ENCODE data around the gene MTM1. TPM values are rescaled to one million over a fixed set of nuclear protein-coding genes. Genes with fewer than 3 reads are reported as not detected.

Gene MTM1
- total RNA-seq, 1 donor: 10.8 TPM

DNA sequence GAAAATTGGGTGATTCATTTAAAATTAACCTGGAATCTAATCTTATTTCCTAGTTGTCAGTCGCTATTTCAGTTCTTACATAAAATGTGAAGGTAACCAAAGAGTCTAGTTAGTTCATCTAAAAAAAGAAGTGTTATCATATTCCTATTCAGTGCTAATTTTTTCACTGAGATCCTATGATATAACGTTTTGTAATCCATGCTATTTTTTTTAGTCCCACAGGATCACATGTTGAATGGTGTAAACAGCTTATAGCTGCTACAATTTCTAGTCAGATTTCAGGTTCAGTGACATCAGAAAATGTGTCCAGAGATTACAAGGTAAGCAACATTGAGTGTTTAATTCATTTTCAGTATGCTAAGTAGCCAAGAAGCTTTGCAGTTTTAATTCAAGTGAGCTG lies 130.6 kb downstream of the MTM1 start:
- DNase-seq (ENCODE audit: low read depth): no peak
- H3K4me3 ChIP-seq (ENCODE audit: low read depth, low read length): no peak overlapping the region
- TF ChIP-seq, protein P1, sequence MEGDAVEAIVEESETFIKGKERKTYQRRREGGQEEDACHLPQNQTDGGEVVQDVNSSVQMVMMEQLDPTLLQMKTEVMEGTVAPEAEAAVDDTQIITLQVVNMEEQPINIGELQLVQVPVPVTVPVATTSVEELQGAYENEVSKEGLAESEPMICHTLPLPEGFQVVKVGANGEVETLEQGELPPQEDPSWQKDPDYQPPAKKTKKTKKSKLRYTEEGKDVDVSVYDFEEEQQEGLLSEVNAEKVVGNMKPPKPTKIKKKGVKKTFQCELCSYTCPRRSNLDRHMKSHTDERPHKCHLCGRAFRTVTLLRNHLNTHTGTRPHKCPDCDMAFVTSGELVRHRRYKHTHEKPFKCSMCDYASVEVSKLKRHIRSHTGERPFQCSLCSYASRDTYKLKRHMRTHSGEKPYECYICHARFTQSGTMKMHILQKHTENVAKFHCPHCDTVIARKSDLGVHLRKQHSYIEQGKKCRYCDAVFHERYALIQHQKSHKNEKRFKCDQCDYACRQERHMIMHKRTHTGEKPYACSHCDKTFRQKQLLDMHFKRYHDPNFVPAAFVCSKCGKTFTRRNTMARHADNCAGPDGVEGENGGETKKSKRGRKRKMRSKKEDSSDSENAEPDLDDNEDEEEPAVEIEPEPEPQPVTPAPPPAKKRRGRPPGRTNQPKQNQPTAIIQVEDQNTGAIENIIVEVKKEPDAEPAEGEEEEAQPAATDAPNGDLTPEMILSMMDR (IDR thresholded peaks at IDR 0.05; ENCODE audit: insufficient read depth, low read length): no peak

DNA sequence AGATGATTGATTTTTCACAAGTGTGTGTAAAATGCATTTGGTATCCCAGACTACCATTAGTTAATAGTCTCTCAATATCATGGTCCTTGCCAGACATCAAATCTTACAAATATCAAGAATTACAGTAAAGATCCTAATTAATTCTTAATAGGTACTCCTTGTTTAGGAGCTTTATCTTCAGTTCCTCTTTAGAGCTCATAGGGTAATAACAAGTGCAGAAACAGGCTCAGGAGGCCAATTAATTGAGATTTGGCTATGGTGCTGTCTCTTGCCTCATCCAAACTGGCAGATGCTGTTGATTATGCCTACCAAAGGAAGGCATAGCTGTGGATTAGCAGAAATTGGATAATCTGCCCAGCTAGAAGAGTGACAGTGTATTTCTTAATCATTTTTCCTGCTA lies 131.7 kb downstream of the MTM1 start:
- no peak for DNase-seq (ENCODE audit: low read depth)
- TF ChIP-seq, protein P1 (IDR thresholded peaks at IDR 0.05; ENCODE audit: insufficient read depth, low read length): no peak
- H3K4me3 ChIP-seq (ENCODE audit: low read depth, low read length): no peak overlapping the region

DNA sequence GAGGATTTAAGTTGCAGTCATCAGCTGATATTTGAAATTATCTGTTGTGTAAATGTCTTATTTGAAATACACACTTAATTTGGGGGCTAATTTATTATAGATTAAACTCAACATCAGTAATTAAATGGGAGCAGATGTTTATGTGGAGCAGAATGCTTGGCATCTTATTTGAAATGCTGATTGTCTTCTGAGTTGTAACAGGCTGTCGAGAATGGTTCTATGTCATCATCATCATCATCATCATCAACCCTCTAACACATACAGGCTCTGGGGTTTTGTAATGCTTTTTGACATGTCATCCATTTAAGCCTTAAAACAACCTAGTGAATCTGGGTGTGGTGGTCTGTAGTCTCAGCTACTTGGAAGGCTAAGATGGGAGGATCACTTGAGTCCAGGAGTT lies 133.0 kb downstream of the MTM1 start:
- H3K4me3 ChIP-seq (ENCODE audit: low read depth, low read length): no peak overlapping the region
- no peak for DNase-seq (ENCODE audit: low read depth)
- TF ChIP-seq, protein P1 (IDR thresholded peaks at IDR 0.05; ENCODE audit: insufficient read depth, low read length): no peak

DNA sequence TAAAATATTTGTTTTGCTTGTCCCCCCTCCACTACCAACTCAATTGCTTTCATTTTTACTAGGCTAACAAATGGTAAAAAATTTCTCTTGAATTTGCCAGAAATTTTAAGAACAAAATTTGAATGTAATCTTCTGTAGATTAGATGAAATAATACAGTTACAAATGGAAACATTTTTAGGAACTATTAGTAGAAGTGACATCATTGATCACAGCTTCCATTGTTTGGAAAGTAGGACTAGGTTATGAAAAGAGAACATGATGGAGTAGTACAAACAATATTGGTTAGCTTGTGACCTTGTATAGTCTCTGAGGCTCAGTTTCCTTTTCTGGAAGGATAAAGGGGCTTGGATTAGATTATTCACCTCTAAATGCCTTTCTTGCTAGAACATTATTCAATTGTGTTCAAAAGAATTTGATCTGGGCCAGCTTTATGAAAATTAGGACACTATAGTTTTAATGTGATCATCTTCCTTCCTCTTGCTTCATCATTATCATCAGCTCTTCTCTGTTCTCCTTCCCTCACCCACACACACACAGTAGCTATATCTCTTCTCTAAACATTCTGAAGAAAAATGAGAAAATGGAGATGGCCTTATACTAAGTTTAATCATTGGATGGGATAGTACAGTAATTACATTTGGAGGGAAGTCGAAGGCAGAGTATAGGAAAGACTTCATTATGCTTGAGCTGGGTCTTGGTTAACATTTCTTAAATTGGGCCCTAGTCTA lies 134.7 kb downstream of the MTM1 start:
- no peak for DNase-seq (ENCODE audit: low read depth)
- no peak overlapping the region for H3K4me3 ChIP-seq (ENCODE audit: low read depth, low read length)
- TF ChIP-seq, protein P1 (IDR thresholded peaks at IDR 0.05; ENCODE audit: insufficient read depth, low read length): no peak

DNA sequence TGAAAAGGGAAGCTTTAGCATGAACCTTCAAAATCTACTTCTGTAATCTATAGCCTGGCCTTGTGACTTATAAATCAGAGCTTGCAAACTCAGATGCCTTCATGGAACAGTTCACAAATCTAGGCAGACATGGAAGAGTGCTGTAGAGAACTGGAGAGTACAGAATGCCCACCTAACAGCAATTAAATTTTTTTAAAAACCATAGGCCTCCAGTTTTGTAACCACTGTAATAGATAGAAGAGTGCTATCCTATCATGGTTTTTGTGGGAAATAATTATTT lies 135.2 kb downstream of the MTM1 start:
- no peak overlapping the region for H3K4me3 ChIP-seq (ENCODE audit: low read depth, low read length)
- DNase-seq (ENCODE audit: low read depth): no peak
- TF ChIP-seq, protein P1 (IDR thresholded peaks at IDR 0.05; ENCODE audit: insufficient read depth, low read length): no peak

DNA sequence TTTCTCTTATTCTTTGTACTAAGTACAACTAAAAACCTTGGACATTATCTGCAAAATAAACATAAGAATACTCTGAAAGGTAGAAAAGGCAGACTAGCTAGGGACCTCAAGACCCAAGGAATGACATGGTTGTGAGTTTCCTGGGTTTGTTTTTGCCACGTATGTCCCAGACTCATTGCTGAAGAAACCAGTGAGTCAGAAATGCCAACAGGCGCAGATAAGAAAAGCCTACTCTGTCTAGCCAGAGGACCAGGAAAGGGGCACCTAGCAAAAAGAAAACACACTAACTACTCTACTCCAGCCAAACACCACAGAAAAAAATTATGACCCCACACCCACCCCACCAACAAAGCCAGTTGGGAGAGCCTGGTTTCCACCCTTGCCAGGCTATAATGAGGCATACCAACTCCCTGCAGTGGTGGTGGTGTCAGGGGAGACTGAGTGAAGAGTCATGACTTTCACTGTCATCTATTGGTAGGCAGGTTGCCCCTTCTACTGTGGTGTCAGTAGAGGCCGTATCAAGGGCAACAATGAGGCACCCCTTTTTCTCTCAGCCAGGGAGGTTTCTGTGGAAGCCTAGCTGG lies 135.7 kb downstream of the MTM1 start:
- no peak overlapping the region for H3K4me3 ChIP-seq (ENCODE audit: low read depth, low read length)
- peak; percentile 63 for DNase-seq (ENCODE audit: low read depth)
- TF ChIP-seq, protein P1 (IDR thresholded peaks at IDR 0.05; ENCODE audit: insufficient read depth, low read length): no peak

DNA sequence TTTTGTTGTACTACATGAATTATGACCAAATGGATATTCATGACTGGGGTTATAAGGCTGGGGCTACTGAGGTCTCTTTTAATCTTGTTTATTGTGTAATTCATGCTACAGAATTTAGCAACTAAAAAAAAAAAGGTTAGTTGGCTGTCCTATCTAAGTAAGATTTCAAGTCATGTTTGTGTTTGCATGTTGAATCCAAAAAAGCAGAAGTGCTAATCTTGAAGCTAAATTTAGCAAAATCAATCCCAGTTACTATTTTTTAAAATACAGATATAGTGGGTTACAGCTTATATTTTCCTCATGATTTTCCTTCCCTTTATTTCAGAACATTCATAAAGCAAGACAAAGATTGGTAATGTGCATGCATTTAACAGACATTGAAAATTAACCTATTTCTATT lies 144.2 kb downstream of the MTM1 start:
- H3K4me3 ChIP-seq (ENCODE audit: low read depth, low read length): no peak overlapping the region
- TF ChIP-seq, protein P1 (IDR thresholded peaks at IDR 0.05; ENCODE audit: insufficient read depth, low read length): no peak
- DNase-seq (ENCODE audit: low read depth): no peak

Measured in fibroblast of the aortic adventitia (primary cell).